ENCODE data around the gene BCO2.
"Not testable (repeated sequence)": the region's sequence is repeated elsewhere in the genome, so short reads cannot be mapped to it uniquely, and the experiment has no call there.

BCO2 gene

DNA sequence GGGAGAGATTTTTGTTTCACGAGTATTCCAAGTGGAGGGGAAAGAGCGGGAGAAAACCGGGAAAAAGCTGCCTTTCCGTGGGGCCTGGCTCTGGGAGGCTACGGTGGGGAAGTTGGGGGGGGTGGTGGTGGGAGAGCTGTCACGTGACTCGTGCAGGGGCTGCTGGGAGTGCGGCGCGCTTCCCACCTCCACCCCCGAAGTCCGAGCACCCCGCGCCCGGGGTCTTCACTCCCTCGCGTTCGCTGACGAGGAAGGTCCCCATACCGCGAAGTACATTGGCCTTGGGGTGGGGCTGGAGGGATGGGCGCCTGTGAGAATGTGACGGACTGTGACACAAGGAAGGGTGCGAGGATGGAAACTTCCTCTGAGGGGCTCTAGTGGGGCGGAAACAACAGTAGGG lies 8.2 kb upstream of the BCO2 start, which contains the start of gene TEX12:
Gene TEX12, plus strand, starts transcription at position 228 of the 400 bp plus-strand sequence. CDS start 1,897 bp downstream, outside the sequence.
- DNase-seq: no peak

DNA sequence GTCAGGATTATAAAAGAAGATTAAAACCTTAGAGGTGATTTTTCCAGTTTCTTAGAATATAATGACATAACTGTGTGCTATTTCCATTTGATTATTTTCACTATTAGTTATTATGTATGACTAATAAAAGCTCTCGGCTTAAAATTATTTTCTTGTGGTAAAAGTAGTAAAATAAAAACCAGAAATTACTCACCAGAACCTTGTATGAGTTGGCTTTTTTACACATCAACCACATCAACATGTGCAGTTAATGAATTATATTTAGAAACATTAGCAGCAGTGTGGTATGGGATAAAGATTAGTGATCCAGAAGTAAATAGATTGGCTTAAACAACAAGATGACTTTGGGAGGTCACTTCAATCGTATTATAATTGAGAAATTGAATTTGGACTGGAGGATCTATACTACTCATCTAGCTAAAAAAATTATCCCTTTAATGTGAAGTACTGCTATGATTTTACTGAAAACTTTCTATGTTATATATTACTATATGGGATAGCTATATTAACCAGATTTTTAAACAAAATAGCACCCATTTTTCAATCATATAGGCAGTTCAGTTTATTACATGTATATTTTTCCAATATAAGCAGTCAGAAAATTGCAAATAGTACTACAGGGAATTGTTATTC lies 2.8 kb upstream of the BCO2 start:
- peak; percentile 66 for DNase-seq

DNA sequence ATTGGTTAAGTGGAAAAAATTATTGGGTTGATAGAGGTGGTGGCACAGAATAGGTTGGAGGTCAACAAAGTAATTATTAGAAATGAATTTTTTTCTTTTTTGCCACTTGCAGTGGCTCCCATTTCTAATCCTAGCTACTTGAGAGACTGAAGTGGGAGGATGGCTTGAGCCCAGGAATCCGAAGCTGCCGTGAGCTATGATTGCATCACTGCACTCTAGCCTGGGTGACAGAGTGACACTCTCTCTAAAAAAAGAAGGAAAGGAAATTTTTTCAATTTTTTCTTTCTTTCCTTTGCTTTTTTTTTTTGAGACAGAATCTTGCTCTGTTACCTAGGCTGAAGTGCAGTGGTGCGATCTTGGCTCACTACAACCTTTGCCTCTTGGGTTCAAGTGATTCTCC lies 2.2 kb upstream of the BCO2 start:
- peak; percentile 21 for DNase-seq

DNA sequence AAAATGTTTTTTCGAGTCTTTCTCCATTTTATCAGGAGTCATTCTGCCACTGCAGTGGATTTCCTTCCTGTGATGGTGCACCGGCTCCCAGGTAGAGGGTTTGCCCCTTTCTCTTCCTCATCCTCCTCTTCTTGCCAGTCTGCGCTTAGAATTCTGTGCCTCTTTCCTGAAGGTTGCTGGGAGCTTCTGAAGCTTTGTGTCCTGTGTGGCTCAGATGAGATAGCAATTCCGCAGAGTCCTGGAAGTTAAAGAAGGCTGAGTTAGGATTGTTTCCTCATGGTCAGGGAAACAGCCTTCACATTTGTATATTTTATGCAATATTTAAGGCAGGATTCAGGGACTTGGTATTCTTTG lies 264 bp downstream of the BCO2 start:
- no peak for DNase-seq

DNA sequence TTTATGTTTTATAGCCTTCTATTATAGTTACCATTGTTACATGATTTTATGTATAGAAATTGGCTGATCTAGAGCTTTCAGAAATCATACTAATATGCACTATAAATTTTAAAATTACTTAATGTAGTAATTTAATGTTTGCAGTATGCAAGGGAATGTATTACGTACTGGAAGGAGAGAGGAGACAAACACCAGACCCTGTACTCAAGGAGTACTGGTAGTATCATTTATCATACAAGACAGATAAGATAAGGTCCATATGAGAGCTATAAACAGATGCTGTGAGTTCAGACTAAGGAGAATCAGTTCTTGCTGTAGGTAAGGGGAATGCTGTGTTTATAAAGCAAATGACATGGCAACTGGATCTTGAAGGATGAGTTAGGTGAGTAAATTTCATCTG lies 765 bp downstream of the BCO2 start:
- no peak for DNase-seq

DNA sequence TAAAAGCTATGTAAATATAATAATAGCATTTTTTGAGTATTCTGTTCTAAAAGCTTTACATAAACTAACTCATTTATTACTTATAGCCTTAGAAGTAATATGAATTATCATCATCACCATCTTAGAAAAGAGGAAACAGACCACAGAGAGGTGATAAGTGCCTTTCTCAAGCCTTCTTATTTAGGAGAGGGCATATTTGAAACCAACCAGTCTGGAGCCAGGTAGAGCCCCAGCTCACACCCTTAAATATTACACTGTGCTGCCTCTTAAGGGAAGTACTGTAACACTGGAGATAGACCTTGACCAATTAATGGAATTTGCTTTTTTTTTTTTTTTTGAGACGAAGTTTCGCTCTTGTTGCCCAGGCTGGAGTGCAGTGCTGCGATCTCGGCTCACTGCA lies 2.3 kb downstream of the BCO2 start:
- DNase-seq: no peak

DNA sequence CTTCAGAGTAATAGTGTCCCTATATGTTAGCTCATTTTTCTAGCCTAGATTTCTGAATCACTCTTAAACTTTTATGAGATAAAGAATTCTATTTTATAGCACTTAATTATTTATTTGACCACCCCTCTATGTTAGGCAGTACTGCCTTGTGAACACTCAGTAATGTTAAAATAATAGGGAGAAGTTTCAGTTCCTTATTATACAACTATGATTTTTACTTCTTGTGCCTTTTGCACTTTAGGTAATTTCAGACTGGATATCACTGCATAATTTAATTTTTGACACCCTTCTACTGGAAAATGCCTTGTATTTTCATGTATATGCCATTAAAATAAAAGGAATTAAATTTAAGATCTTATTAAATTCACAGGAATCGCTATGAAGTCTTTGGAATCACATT lies 3.1 kb downstream of the BCO2 start:
- DNase-seq: no peak

DNA sequence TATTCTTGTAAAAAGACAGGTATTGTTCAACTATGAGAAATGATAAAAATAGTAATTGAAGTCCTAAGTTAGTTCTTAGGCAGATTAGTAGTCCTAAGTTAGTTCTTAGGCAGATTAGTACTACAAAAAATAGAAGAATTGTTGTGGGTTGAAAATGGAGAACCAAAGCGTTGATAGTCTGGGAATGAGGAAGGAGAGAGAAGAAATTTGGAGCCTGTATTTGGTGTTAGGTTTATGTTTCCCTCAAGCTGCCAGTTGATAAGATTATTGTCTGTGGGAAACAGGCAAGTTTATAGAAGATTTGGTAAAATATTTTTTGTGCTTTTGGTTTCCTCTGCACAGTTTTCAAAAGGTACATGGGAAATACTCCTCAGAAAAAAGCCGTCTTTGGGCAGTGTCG lies 3.6 kb downstream of the BCO2 start:
- no peak for DNase-seq

DNA sequence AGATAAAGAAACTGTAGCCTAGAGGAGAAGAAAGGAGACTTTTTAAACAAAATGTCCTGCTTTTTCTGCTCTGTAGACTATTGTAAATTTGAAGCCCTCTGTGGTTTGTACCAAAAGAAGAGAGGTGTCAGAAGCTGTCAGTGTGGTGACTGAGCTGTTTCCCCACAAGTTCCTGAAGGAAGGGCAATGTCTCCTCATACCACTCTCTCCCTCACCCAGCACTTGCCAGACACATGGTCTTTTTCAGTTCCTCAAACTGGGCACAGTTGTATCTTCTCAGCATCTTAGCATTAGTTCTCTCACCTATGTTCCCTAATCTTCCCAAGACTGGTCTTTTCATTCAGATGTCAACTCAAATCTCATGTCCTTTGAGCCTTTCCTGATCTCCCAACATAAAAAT lies 4.3 kb downstream of the BCO2 start:
- DNase-seq: no peak

DNA sequence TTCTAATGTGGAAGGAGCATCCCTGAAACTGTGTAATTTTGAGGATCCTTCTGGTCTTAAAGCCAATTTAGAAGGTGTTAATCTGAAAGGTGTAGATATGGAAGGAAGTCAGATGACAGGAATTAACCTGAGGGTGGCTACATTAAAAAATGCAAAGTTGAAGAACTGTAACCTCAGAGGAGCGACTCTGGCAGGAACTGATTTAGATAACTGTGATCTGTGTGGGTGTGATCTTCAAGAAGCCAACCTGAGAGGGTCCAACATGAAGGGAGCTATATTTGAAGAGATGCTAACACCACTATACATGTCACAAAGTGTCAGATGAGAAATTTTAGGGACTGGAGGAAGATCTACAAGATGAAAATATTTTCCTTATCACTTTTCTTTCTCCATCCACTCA lies 7.6 kb downstream of the BCO2 start:
- no peak for DNase-seq

DNA sequence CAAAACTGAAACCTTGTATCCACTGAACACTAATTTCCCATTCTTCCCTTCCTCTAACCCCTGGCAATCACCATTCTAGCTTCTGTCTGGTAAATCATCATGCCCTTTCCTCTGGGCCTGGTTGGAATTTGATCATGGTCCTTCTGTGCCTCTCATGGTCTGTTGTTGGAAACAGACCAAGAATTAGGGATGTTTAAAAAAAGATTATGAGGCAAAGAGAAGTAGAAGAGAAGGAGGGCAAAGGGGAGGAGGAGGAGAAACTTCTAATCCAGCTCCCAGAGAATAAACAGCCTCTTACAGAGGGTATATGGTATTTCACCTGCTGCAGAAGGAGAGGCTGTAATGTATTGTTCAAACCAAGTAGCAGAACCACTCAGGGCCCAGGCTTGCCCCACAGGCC lies 10.6 kb downstream of the BCO2 start:
- no peak for DNase-seq

DNA sequence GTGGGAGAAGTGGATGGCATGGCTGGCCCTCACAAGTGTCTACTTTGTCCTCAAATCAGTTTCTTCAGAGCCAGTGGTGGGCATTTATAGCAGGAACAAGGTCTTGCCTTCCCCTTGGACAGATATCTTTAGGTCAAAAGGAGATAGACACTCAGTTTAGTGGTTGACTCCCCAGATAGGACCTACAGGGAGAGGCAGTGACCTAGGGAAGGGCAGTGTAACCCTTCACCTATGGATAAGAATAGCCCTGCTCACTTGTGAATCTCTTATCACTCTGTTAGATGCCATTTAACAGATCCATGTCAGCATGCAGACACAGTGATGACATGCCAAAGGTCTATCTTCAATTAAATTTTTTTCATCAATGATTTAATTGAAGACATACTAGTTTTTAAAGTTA lies 11.0 kb downstream of the BCO2 start:
- DNase-seq: no peak

DNA sequence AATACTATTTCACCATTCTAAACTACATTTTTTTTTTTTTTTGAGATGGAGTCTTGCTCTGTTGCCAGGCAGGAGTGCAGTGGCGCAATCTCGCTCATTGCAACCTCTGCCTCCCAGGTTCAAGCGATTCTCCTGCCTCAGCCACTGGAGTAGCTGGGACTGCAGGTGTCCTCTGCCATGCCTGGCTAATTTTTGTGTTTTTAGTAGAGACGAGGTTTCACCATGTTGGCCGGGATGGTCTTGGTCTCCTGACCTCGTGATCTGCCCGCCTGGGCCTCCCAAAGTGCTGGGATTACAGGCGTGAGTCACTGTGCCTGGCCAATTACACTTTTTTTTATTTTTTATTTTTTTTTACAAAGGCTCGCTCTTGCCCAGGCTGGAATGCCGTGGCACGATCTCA lies 19.8 kb downstream of the BCO2 start:
- DNase-seq: not testable (repeated sequence)

DNA sequence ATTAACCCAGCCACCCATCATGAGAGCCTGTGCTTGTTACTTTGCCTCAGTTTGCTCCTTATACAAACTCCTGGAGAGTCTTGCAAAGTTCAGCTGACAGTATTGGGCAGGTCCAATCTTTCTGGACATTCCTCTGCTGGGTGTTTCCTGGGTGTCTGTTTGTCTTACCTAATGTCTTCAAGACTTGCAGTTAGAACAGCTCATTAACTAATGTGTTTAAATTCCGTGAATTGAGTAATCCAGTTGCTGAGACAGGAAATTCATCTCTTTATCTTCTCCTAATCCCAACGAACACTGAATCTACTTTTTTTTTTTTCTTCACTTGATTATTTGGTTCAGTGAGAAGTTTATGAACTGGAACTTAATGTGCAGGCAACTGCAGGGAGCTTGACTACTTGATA lies 20.6 kb downstream of the BCO2 start:
- peak; percentile 6 for DNase-seq

DNA sequence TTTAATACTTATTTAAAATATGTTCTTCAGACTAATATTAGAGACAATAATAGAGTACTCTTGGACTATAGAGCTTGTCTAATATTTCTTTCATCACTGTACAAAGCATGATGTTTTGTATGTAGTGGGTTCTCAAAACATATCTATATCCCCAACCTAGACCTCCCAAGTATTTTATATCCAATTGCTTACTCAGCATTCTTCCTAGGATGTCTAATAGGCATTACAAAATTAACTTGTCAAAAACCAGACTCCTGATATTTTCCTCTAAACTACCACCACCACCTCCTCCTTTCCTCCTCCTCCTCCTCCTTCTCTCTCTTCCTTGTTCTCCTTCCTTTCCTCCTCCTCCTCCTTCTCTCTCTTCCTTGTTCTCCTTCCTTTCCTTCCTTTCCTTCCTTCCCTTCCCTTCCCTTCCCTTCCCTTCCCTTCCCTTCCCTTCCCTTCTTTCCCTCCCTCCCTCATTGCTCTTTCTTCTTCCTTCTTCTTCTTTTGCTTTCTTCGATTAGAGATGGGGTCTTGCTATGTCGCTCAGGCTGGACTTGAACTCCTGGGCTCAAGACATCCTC lies 21.3 kb downstream of the BCO2 start:
- DNase-seq: no peak

DNA sequence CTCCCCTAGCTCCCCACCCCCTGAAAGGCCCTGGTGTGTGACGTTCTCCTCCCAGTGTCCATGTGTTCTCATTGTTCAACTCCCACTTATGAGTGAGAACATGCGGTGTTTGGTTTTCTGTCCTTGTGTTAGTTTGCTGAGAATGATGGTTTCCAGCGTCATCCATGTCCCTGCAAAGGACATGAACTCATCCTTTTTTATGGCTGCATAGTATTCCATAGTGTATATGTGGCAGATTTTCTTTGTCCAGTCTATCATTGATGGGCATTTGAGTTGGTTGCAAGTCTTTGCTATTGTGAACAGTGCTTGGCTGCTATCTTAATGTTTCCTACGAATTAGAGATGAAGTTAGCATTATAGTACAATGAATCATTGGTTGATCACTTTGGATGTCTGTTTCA lies 23.8 kb downstream of the BCO2 start:
- DNase-seq: not testable (repeated sequence)

DNA sequence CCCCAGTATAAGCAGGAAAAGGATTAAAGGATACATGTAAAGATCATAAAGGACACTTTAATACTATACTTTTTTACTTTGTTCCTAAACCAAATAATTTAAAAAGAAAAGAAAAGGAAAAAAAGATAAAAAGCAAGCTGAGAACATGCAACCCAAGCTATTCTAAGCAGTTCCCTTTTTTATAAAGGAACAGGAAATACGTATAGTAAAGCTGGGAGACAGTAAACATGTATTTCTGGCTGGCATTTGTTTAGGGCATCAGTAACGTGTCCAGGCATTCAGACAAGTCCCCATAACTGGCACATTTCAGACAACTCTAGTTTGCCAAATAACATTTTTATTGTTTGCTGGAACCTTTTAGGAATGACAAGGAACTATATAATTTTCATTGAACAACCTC lies 24.9 kb downstream of the BCO2 start:
- DNase-seq: no peak

DNA sequence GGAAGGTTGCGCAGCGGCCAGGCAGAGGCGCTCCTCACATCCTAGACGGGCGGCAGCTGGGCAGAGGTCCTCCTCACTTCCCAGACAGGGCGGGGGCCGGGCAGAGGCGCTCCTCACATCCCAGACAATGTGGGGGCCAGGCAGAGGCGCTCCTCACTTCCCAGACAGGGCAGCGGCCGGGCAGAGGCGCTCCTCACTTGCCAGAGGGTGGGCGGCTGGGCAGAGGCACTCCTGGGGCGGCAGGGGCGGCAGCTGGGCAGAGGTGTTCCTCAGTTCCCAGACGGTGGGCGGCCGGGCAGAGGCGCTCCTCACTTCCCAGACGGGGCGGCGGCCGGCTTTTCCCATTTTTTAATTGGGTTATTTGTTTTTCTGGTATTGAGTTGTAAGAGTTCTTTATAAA lies 30.8 kb downstream of the BCO2 start:
- no peak for DNase-seq

DNA sequence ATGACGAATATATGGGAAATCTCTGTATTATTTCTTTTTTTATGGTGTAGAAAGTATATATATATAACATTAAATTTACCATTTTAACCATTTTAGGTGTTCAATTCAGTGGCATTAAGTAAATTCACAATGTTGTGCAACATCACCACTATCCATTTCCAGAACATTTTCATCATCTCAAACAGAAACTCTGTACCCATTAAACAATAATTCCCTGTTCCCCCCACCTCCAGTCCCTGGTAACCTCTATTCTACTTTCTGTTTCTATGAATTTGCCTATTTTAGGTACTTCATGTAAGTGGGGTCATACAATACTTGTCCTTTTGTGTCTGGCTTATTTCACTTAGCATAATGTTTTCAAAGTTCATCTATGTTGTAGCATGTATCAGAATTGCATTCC lies 35.6 kb downstream of the BCO2 start:
- no peak for DNase-seq

DNA sequence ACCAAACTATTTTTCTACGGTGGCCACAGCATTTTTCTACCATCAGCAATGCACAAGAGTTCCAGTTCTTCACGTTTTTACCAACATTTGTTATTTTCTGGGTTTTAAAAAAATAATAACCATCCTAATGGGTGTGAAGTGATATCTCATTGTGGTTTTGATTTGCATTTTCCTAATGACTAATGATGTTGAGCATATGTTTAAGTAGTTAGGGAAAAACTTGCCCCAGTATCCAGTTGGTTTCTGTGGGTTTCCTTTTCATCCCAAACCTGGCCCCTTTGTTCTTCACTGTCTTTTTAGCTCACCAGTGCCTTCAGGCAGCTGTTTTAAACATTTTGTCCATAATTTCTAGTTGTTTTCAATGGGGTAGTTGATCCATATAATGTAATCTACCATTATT lies 36.2 kb downstream of the BCO2 start:
- no peak for DNase-seq

DNA sequence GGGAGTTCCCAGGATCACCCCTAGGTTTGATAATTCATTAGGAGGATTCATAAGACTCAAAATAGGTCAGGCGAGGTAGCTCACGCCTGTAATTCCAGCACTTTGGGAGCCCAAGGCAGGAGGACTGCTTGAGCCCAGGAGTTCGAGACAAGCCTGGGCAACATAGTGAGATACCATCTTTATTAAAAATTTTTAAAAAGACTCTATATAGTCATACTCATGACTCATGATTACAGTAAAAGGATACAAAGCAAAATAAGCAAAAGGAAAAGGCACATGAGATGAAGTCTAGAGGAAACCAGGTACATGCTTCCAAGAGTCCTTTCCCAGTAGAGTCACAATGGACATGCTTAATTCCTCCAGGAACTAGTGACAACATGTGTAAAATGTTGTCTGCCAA lies 37.0 kb downstream of the BCO2 start:
- DNase-seq: no peak

DNA sequence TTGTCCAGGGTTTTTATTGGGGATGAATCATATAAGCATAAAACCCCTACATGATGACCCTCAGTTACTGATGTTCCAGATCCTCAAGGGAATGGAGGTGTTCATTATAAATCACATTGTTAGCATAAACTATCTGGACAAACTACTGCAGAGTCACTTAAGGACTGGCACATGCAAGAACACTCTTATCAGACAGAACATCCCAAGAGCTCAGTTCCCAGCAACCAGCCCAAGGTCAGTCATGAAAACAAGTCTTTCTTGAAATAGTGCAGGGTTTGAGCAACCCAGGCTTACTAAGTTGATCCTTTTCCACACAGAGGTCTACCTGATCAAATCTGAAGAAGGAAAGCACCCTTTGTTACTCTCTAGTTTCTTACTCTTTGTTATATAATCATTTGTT lies 37.4 kb downstream of the BCO2 start:
- DNase-seq: no peak

DNA sequence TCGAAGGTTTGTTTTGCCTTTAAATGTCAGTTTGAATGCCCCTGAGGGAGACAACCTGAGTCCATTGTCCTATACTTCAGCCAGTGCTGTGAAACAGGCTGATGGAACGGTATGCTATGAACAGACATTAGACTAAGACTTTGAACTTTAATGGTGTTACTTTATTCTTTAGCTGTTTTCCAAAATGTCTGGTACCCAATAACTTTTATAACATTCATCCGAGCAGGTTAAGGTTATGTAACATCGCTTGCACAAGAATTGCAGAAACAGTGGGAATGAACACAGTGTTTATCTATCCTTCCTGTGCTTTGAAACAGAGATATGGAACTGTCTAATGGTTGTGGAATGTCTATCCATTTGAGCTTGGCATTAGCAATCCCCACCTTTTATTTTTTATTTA lies 38.4 kb downstream of the BCO2 start:
- DNase-seq: no peak

DNA sequence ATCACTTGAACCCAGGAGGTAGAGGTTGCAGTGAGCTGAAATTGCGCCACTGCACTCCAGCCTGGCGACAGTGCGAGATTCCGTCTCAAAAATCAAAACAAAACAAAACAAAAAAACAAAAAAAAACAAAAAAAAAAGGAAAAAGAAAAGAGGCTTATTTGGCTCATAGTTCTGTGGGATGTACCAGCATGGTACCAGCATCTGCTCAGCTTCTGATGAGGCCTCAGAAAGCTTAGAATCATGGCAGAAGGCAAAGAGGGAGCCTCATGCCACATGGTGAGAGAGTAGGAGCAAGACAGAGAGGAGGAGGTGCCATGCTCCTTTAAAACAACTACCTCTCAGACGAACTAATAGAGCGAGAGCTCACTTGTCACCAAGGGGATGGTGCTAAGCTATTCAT lies 40.3 kb downstream of the BCO2 start:
- no peak for DNase-seq

DNA sequence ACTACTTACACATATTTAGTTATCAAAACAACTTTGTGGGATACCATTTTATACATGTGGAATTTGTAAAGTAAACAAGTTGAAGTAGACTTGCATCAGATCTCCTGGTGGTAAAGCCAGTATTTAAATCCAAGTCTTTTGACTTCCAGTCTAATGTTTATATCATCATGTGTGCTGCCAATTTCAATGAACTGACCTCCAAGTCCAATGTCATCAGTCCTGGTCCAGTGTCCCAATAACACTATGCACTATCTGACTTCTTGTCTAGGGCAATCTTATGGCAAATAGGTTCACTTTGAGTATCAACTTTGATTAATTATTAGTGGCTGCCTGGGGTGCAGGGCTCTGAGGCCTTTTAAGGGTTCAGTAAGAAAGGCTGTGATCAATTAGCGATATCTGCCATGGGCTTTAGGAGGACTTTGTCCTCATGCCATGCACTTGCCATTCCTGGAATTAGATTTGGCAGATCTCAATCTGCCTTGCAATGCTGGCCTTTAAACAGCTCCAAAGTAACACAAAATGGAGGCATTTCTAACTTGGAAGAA lies 41.3 kb downstream of the BCO2 start:
- DNase-seq: peak; percentile 10
